Measurements from ENCODE around the gene UBE3B.

UBE3B gene

GRCh38 chr12:109572506-109572845 is 95.0 kb downstream of the UBE3B start:
- no peak for DNase-seq (ENCODE audit: low read depth in 2 of 2)

DNA sequence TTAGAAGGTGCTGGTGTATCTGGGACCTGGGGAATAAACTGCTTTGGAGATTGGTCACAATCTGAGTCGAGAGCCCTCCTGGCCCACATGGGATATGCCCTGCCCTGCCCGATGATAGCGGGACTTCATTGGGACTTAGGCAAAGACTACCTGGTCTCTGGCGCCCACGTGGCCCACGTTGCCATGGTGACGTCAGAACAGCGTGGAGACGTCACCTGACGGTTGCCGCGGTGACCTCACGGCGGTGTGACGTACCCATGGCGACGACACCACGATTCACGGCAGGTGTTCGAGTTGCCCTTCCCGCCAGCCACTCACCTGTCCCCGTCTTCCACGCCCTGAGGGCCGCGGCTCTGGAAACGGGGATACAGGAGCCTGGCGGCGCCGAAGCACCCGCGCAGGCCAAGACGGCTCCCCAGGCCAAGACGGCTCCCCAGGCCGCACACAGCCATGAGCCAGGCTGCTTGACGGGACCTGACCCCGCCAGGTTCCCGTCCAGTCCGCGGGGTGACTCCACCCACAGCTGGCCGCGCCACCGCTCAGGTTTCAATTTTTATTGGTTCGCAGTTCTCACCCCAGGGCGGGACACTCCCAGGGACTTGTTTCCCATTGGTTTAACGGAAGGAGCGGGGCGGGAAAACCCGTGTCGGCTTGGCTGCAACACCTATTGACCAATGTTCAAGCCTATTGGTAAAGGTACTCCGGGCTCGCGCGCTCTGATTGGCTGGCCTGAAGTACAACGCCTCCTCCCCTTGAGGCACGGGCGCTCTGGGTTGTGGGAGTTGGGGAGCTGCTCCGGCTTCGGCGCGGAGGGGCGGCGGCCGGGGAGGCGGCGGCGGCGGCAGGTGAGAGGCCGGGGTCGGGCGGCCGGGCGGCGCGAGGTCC is 95.8 kb downstream of the UBE3B start, which contains the start of the genes MMAB and MVK:
TSS of gene MMAB (minus strand) at position 476 of the 885 bp plus-strand sequence. CDS start at position 452, 24 bp downstream.
TSS of gene MVK (plus strand) at position 766 of the 885 bp plus-strand sequence. CDS start 1,029 bp downstream, outside the sequence.
- peak; percentile 97 to 98 for DNase-seq (ENCODE audit: low read depth in 2 of 2)

DNA sequence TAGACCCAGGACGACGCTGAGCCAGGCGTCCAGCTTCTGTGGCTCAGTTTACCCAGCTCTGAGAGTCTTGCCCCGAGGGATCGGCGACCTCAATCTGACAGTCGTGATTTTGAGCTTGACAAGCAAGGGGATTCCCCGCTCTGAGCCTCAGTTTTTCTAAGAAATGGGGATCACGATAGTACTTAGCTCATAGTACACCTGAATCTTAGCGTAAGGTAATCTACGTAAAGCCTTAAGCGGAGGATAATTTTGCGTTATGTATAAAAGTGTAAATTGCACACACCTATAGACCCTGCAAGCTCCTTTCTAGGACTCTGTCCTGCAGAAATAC is 96.4 kb downstream of the UBE3B start:
- no peak for DNase-seq (ENCODE audit: low read depth in 2 of 2)

DNA sequence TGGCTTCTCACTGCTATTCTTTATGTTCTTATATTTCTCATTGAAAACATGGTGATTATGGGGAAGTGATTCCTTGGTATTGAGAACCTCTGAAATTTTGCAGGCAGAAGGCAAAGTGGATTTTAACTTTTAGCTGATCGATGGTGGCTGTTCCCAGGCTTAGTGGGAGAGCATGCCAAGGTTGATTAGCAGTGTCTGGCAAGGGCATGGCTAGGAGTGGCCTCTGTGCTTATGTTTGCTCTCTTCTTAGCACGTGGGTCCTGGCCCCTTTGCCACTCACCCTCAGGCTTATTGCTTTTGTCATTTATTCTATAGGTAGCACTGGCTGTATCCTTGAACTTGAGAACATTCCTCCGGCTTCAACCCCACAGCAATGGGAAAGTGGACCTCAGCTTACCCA is 98.2 kb downstream of the UBE3B start:
- DNase-seq (ENCODE audit: low read depth in 2 of 2) = no peak

DNA sequence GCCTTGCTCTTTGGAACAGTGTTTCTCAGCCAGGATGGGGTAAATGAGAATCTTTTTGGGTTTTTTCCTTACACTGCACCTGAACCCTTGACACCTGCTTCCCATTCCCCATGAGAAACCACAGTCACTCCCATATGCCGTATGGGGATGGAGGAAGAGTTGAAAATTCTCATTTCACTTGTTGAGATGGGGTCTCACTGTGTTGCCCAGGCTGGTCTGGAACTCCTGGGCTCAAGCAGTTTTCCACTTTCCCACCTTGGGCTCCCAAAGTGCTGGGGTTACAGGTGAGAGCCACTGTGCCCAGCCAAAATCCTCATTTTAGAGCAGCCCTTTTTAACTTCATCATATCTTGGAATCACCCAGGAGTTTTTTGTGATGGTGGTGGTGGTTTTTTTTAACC is 99.9 kb downstream of the UBE3B start:
- no peak for DNase-seq (ENCODE audit: low read depth in 2 of 2)

DNA sequence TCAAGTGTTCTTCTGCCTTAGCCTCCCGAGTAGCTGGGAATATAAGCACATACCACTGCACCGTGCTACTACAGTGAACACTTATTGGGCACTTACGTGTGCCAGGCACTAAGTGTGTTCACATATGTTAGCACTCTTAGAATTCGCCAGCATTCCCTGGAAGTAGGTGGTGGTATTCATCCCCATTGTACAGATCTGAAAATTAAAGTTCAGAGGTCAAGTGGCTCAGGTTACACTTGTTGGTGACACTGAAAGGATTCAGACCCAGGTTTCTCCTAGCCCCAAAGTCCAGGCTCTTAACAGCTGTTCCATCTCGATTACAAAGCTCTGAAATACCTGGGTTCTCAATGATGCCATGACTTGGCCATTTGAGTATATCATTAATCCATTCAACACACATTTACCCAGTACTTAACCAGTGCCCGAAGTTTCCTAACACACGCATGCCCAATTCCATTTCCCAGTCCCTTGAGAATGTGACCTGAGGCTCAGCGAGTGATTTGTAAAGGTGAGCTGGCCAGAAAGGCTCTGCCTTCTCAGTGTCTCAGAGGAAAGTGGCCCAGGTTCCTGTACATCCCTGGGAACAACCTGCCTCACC is 101.0 kb downstream of the UBE3B start:
- no peak for DNase-seq (ENCODE audit: low read depth in 2 of 2)

GRCh38 chr12:109579639-109580038 is 102.2 kb downstream of the UBE3B start:
- no peak for DNase-seq (ENCODE audit: low read depth in 2 of 2)

- no peak for DNase-seq (ENCODE audit: low read depth in 2 of 2)
Measured at GRCh38 chr12:109580272-109580671, 102.8 kb downstream of the UBE3B start.

DNA sequence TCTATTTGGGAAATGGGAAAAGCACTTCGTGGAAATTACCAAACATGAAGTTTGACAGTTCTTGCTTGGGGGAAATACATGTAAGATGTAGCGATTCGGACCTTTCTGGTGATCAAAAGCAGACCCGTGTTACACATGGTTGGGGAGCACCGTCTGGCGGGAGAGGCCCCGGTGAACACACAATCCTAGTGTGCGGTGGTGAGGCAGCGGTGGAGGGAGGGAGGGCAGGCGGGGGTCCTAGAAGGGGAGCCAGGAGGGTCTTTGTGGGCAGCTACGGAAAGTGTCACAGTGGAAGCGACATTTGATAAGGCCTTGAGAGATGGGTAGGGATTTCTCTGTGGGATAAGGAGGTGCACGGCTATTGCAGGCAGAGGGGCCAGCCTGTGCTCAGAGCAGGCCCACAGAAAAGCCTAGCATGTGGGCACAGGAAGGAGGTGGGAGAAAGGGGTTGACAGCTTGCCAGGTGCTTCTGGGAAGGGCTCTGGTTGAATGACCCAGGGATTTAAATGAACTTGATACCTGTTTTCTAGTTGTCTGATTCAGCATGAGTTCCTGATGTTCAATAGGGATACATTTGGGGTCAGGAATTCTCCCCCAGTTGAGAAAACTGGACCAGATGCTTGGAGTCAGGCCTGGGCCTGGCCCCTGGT is 103.4 kb downstream of the UBE3B start:
- DNase-seq (ENCODE audit: low read depth in 2 of 2) = no peak

DNA sequence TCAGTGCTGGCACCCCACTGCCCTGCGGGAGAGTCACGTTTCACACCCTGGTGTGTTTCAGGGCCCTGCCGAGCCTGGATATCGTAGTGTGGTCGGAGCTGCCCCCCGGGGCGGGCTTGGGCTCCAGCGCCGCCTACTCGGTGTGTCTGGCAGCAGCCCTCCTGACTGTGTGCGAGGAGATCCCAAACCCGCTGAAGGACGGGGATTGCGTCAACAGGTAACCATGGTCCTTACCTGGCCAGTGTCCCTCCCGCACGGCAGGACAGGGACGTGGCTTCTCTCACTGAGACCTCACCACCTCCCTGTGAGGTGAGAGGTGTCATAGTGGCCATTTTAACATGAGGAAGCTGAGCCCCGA is 103.9 kb downstream of the UBE3B start:
- DNase-seq (ENCODE audit: low read depth in 2 of 2) = no peak

DNA sequence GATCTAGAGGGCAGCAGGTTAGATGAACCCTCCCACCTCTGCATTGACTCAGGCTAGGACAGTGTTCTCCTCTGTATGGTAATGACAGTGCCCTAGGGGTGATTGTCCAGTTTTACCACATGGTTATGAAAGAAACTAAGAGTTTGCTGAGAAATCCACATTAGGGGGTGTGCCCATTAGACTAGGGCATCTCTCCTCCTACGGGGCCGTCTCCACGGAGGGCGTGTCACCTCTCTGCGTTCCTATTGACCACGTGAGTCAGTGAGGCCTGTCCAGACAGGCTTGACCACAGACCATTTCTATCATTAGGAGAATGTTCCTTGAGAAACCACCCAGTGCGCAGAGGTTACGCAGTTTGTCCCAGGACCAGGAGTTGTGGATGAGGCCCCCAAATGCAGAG is 104.4 kb downstream of the UBE3B start:
- no peak for DNase-seq (ENCODE audit: low read depth in 2 of 2)

DNA sequence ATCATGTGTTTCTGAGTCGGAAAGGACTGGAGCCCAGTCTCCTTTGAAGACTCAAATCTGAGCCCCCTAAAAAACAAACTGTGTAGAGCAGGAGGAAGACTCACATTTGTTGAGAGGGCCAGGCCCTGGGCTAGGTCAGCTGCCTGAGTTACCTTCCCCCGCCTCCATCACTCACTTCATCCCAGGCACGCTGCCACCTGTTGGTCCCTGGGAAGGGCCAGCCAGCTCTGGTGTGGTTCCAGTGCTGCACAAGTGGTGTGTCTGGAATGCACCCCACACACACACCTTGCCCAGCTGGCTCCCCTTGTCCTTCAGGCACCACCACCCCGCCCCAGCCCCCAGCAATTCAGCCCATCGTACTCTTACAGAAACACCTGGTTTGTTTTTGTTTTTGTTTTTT is 105.2 kb downstream of the UBE3B start:
- no peak for DNase-seq (ENCODE audit: low read depth in 2 of 2)

- DNase-seq (ENCODE audit: low read depth in 2 of 2) = no peak
Measured at GRCh38 chr12:109583733-109584132, 106.3 kb downstream of the UBE3B start.
